ENCODE measurements around the gene HSF2BP.
"Not testable (repeated sequence)": the region's sequence is repeated elsewhere in the genome, so short reads cannot be mapped to it uniquely, and the experiment has no call there.

HSF2BP gene

GRCh38 chr21:43687566-43688399 is 28.5 kb upstream of the HSF2BP start:
- no peak for DNase-seq

- DNase-seq, result no peak
Observed at GRCh38 chr21:43686811-43687565, 27.7 kb upstream of the HSF2BP start.

- DNase-seq, result no peak
Observed at GRCh38 chr21:43684424-43684823, 25.1 kb upstream of the HSF2BP start.

- no peak for DNase-seq
Observed at GRCh38 chr21:43681650-43682049, 22.4 kb upstream of the HSF2BP start.

GRCh38 chr21:43680421-43680820 is 21.1 kb upstream of the HSF2BP start:
- not testable (repeated sequence) for DNase-seq

GRCh38 chr21:43679951-43680350 is 20.7 kb upstream of the HSF2BP start:
- DNase-seq, result no peak

GRCh38 chr21:43676391-43676790 is 17.1 kb upstream of the HSF2BP start:
- no peak for DNase-seq

GRCh38 chr21:43675871-43676270 is 16.6 kb upstream of the HSF2BP start:
- DNase-seq, result no peak

- DNase-seq, result no peak
Observed at GRCh38 chr21:43669828-43670605, 10.7 kb upstream of the HSF2BP start.

GRCh38 chr21:43667191-43667904 is 8.1 kb upstream of the HSF2BP start:
- DNase-seq, result no peak

- no peak for DNase-seq
Observed at GRCh38 chr21:43665879-43666278, 6.6 kb upstream of the HSF2BP start.

GRCh38 chr21:43664358-43664757 is 5.1 kb upstream of the HSF2BP start:
- DNase-seq, result no peak

GRCh38 chr21:43663033-43663432 is 3.7 kb upstream of the HSF2BP start:
- no peak for DNase-seq

- no peak for DNase-seq
Observed at GRCh38 chr21:43662286-43662685, 3.0 kb upstream of the HSF2BP start.

GRCh38 chr21:43658769-43659135 is 536 bp downstream of the HSF2BP start:
- DNase-seq, result no peak

GRCh38 chr21:43658088-43658741 is 1.1 kb downstream of the HSF2BP start:
- no peak for DNase-seq

GRCh38 chr21:43657355-43658087 is 1.8 kb downstream of the HSF2BP start:
- no peak for DNase-seq

GRCh38 chr21:43654806-43655489 is 4.3 kb downstream of the HSF2BP start:
- DNase-seq, result no peak

- no peak for DNase-seq
Observed at GRCh38 chr21:43653626-43654025, 5.7 kb downstream of the HSF2BP start.

GRCh38 chr21:43652616-43653015 is 6.7 kb downstream of the HSF2BP start:
- no peak for DNase-seq

GRCh38 chr21:43651926-43652325 is 7.4 kb downstream of the HSF2BP start:
- not testable (repeated sequence) for DNase-seq
